Measurements from ENCODE around the gene MADCAM1.

The MADCAM1 gene

GRCh38 chr19:538641-539428 lies 42.5 kb downstream of the MADCAM1 start:
- DNase-seq (ENCODE audit: low read depth): no peak
- no peak for TF ChIP-seq CTCF (conservative IDR thresholded peaks at IDR 0.05; ENCODE audit: control insufficient read depth, insufficient read depth, low read depth, low read length)
- H3K4me3 ChIP-seq (ENCODE audit: control insufficient read depth, low read depth, low read length): no peak overlapping the region

- no peak overlapping the region for H3K4me3 ChIP-seq (ENCODE audit: control insufficient read depth, low read depth, low read length)
- DNase-seq (ENCODE audit: low read depth): no peak
- no peak for TF ChIP-seq CTCF (conservative IDR thresholded peaks at IDR 0.05; ENCODE audit: control insufficient read depth, insufficient read depth, low read depth, low read length)
Observed at GRCh38 chr19:539429-540030, 43.2 kb downstream of the MADCAM1 start.

GRCh38 chr19:540867-541637 lies 44.8 kb downstream of the MADCAM1 start:
- no peak overlapping the region for H3K4me3 ChIP-seq (ENCODE audit: control insufficient read depth, low read depth, low read length)
- TF ChIP-seq CTCF (conservative IDR thresholded peaks at IDR 0.05; ENCODE audit: control insufficient read depth, insufficient read depth, low read depth, low read length): no peak
- DNase-seq (ENCODE audit: low read depth): no peak

- TF ChIP-seq CTCF (conservative IDR thresholded peaks at IDR 0.05; ENCODE audit: control insufficient read depth, insufficient read depth, low read depth, low read length): no peak
- DNase-seq (ENCODE audit: low read depth): no peak
- no peak overlapping the region for H3K4me3 ChIP-seq (ENCODE audit: control insufficient read depth, low read depth, low read length)
Observed at GRCh38 chr19:541699-542098, 45.4 kb downstream of the MADCAM1 start.

GRCh38 chr19:542173-542866 lies 46.0 kb downstream of the MADCAM1 start:
- DNase-seq (ENCODE audit: low read depth): no peak
- TF ChIP-seq CTCF (conservative IDR thresholded peaks at IDR 0.05; ENCODE audit: control insufficient read depth, insufficient read depth, low read depth, low read length): no peak
- H3K4me3 ChIP-seq (ENCODE audit: control insufficient read depth, low read depth, low read length): no peak overlapping the region

- no peak within 1 kb of the TSS for H3K4me3 ChIP-seq (ENCODE audit: control insufficient read depth, low read depth, low read length)
- no peak for DNase-seq (ENCODE audit: low read depth)
- no peak for TF ChIP-seq CTCF (conservative IDR thresholded peaks at IDR 0.05; ENCODE audit: control insufficient read depth, insufficient read depth, low read depth, low read length)
Observed at GRCh38 chr19:543910-544608, 47.8 kb downstream of the MADCAM1 start, which contains the start of gene GZMM. Gene GZMM (plus strand): TSS chr19:544053. CDS start chr19:544072, 19 bp downstream.
